GM10248 (cell line): ENCODE data around the gene ORC1.
A peak's percentile ranks its signal among the peaks of the same experiment; 100 is the strongest.
"Not testable (repeated sequence)": the region's sequence is repeated elsewhere in the genome, so short reads cannot be mapped to it uniquely, and the experiment has no call there.

ENCODE experiments used
- CTCF ChIA-PET: fragments of 300-600 bp; sonication (Branson Sonifier 250); formaldehyde crosslinking; extraction: SDS; loops from one replicate; lab custom pipeline; 2021; ENCODE audit warnings: antibody characterized with exemption; lab: Yijun Ruan, JAX
- POLR2A ChIA-PET: fragments of 350-650 bp; sonication (Branson Sonifier 250); formaldehyde crosslinking; extraction: SDS; loops from one replicate; lab custom pipeline; 2020; ENCODE audit warnings: antibody characterized with exemption; lab: Yijun Ruan, JAX
- DNase-seq: peaks from one replicate; pipeline ENCODE4 v3.0.0; 2012; ENCODE audit errors: extremely low spot score
- CTCF ChIP-seq: IDR thresholded peaks from 2 replicates; pipeline ENCODE4 v1.5.1; 2012; ENCODE audit warnings: mild to moderate bottlenecking, low read depth; ENCODE audit errors: extremely low read depth, missing control alignments, control extremely low read depth

The ORC1 gene

GRCh38 chr1:52403566-52404115, 582 bp downstream of the ORC1 start:
- ChIA-PET CTCF (interaction anchor here (0.8 to 3.9 kb wide), 9 partner anchors 8 to 319 kb away, joined by 3 to 20 read pairs (median 4); no protein-coding TSS in a partner anchor), POLR2A (interaction anchor here (1.1 to 1.2 kb wide), 2 partner anchors 10 to 149 kb away, joined by 3 to 7 read pairs; partner anchors contain the start of gene TUT4)
- no peak for TF ChIP-seq CTCF
- DNase-seq: peak; percentile 64

GRCh38 chr1:52402860-52403240, 1.4 kb downstream of the ORC1 start:
- ChIA-PET POLR2A (no interaction called here), CTCF (interaction anchor here (3.3 kb wide), 1 partner anchor 12 kb away, joined by 19 read pairs; no protein-coding TSS in a partner anchor)
- TF ChIP-seq CTCF: no peak
- no peak for DNase-seq

GRCh38 chr1:52400131-52400530, 4.1 kb downstream of the ORC1 start:
- ChIA-PET CTCF (interaction anchor here (1.8 kb wide), 1 partner anchor 8 kb away, joined by 4 read pairs; no protein-coding TSS in a partner anchor), POLR2A (no interaction called here)
- no peak for DNase-seq
- TF ChIP-seq CTCF: no peak

- ChIA-PET CTCF (interaction anchor here (1.8 kb wide), 1 partner anchor 9 kb away, joined by 4 read pairs; no protein-coding TSS in a partner anchor), POLR2A (no interaction called here)
- no peak for DNase-seq
- no peak for TF ChIP-seq CTCF
Observed at GRCh38 chr1:52399629-52400028, 4.6 kb downstream of the ORC1 start.

- no peak for TF ChIP-seq CTCF
- ChIA-PET POLR2A (no interaction called here), CTCF (interaction anchor here (0.7 to 1.7 kb wide), 3 partner anchors 8 to 19 kb away, joined by 3 to 7 read pairs (median 3); partner anchors contain the start of genes ORC1 and PRPF38A)
- DNase-seq: no peak
Observed at GRCh38 chr1:52393174-52393573, 11.0 kb downstream of the ORC1 start.

GRCh38 chr1:52386458-52386857, 17.8 kb downstream of the ORC1 start:
- CTCF ChIA-PET: no interaction called here
- no peak for TF ChIP-seq CTCF
- no peak for DNase-seq
- POLR2A ChIA-PET: no interaction called here

- no peak for DNase-seq
- ChIA-PET POLR2A (no interaction called here), CTCF (no interaction called here)
- TF ChIP-seq CTCF: no peak
Observed at GRCh38 chr1:52385376-52385775, 18.8 kb downstream of the ORC1 start.

GRCh38 chr1:52369851-52370250, 34.4 kb downstream of the ORC1 start:
- CTCF ChIA-PET: interaction anchor here (1.2 kb wide), 1 partner anchor 27 kb away, joined by 4 read pairs; no protein-coding TSS in a partner anchor
- POLR2A ChIA-PET, DNase-seq: not testable (repeated sequence)
